Esophagus muscularis mucosa (tissue), 4 donors: Measurements from ENCODE around the gene ZNF652.

Experiments used
- CTCF ChIP-seq, 3 experiments: fragments of 200-600 bp in 2 of 3; fragments of 450-650 bp in 1 of 3; sonication (generic) in 2 of 3; IDR thresholded peaks; one replicate each; pipeline ENCODE4 v1.5.1; 2017 to 2019; ENCODE audit warnings: antibody characterized with exemption in 3 of 3, mild to moderate bottlenecking in 2 of 3, moderate library complexity in 1 of 3
- EP300 ChIP-seq: sonication (generic); formaldehyde crosslinking; IDR thresholded peaks from one replicate; pipeline ENCODE4 v1.6.1; 2017; ENCODE audit warnings: antibody characterized with exemption
- POLR2A ChIP-seq: fragments of 450-650 bp; IDR thresholded peaks from one replicate; pipeline ENCODE4 v1.6.1; 2017; ENCODE audit warnings: antibody characterized with exemption, moderate library complexity, mild to moderate bottlenecking, low read depth
- POLR2AphosphoS5 ChIP-seq, 2 donors: sonication (generic); formaldehyde crosslinking; IDR thresholded peaks; one replicate each; pipeline ENCODE4 v1.6.1; 2017; ENCODE audit warnings: antibody characterized with exemption in 2 of 2

DNA sequence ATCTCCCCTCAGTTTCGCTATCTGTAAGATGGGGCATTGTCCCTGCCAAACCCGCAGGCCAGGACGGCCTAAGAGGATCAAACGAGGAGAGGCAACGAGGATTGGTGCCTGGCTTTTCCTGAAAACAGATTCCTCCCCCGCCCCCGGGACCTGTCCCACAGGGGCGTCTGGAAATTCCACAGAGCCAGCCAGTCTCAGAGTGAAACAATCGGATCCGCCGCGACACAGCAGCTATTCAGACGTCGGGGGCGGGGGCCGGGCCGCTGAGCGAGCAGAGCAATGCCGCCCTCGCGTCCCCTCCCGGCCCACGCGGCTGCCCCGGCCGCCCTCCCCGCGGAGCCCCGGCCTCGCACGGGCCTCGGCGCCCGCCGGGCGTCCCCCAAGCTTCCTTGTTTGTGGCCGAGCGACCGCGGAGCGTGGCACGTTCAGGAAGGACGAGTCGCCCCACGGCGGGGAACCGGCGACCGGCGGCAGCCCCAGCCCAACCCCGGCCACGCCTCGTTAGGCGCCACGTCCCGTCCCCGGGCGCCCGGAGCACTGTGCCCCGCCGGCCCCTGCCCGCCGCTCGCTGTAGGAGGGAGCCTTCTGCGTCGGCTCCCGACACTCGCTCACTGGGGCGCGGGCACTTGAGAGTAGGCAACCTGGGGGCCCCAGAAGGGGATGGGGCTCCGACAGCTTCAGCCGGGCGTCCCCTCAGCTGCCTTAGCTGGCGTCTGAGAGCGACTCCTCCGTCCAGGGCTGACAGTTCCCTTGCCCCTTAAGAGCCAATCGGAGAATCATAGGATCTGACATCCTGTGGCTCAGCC is 101.8 kb downstream of the ZNF652 start:
- TF ChIP-seq CTCF (IDR thresholded peaks at IDR 0.05) (no peak), POLR2AphosphoS5 (IDR thresholded peaks at IDR 0.05) (peak in 1 of 2 donors; percentile 25), EP300 (no peak), POLR2A (no peak)
